OCI-M2 (cell line): ENCODE measurements around the gene STAT6.

ENCODE experiments used
- DNase-seq: peaks from one replicate; lab custom pipeline; 2025; ENCODE audit not compliant: unreplicated experiment; lab: John Stamatoyannopoulos, UW

STAT6 gene

GRCh38 chr12:57146961-57147944, 36.1 kb upstream of the STAT6 start, which contains the start of gene LRP1-AS:
LRP1-AS (minus strand) TSS chr12:57147619.
- DNase-seq: no peak

DNA sequence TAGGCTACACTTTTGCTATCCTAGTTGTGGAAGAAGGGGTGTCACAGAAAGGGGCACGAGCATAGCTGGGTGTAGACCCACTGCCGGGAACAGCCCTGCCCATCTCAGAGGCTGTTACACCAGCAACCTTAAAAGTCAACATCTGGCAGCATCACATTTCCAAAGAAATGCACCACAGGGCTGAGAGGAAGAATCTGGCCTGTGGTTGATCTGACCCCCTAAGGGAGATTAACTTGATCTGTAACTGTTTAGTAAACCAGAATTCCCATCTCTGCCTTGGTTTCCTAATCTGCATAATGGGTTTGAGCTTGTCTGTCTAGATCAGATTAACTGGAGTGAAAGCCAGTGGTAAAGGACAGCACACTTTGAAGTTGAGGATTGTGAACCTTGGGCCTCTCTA, 34.9 kb upstream of the STAT6 start:
- no peak for DNase-seq

DNA sequence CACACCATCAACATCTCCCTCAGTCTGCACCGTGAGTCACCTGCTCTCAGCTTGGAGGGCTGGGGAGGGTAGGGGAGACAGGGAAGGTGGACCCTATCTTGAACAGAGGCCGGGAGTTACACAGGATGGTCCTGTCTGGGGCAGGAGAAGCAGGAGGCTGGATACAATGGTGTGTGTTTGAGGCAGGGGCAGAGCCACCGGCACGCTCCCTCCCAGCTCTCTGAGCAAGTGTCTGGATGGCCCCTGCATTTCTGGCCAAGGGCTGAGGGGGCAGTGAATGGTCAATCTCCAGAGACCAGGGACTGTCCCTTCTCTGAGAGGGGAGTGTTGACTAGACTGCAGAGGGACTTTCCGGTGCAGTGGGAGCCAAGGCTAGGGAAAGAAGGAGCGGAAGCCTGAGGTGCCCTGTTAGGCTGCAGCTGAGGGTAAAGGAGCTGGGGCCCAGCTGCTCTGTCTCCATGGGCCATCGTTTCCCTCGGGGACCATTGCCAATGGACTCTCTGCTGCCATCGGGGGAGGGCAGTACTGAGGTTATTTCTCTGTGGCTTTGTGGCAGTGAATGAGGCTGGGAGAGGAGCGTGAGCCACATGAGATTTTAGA, 34.4 kb upstream of the STAT6 start:
- DNase-seq: no peak

DNA sequence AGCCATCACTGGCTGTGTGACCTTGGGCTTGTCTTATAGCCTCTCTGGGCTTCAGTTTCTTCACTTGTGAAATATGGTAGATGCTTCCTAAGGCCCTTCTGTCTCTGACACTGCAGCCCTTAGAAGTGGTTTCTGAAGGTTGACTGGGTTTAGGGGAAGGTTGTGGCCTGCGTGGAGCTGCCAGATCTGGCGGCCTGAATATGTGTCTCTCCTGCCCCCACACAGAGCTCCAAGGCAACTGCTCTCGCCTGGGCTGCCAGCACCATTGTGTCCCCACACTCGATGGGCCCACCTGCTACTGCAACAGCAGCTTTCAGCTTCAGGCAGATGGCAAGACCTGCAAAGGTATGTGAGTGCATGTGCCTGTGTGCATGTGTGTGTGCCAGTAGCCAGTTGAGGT, 32.3 kb upstream of the STAT6 start:
- no peak for DNase-seq

DNA sequence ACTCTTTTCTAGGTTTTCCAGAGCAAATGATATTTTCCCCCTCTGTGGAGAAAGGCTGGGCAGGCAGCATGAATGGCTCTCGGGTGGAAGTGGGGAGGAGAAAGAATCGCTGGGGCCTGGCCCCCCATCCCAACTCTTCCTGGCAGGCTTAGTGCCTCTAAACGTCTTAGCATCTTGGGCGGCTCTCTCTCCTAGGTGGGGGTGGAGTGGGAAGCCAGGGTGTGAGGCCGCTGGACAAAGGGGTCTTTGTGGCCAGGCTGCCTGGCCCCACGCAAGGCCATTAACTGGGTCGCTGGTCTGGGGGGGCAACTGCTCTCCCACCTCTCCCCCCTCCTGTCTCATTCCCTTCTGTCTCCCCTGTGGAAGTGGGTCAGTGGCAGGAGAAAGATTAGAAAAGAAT, 31.6 kb upstream of the STAT6 start:
- DNase-seq: no peak

GRCh38 chr12:57142121-57142520, 31.0 kb upstream of the STAT6 start:
- DNase-seq: no peak

- no peak for DNase-seq
Observed at GRCh38 chr12:57141249-57141648, 30.1 kb upstream of the STAT6 start.

DNA sequence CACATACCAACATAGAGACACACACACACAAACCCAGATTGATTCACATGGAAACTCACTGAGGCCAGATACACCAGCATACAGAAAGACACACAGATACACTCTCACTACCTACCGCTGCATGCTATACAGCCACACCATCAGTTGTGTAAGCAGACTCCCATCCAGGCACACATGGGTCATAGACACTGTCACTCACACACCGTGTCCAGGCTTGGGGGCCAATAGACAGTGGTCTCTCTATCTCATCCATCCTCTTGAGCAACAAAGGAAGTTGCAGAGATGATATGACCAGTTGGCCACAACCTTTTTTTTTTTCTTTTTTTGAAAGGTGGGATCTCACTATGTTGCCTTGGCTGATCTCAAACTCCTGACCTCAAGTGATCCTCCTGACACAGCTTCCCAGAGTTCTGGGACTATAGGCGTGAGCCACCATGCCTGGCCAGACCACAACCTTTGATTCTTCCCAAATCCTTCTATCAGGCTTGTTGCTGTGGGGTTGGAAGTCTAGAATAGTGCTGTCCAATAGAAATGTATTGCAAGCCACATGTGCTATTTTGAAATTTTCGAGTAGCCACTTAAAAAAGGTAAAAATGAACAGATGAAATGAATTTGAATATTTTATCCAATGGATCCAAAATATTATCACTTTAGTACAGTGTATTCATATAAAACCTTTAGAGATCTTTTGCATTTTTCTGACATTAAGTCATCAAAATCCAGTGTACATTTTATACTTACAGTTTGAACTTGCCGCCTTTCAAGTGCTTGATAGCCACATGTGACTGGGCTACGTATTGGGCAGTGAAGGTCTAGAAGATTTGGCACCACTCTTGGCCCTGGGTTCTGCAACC, 28.9 kb upstream of the STAT6 start:
- no peak for DNase-seq

DNA sequence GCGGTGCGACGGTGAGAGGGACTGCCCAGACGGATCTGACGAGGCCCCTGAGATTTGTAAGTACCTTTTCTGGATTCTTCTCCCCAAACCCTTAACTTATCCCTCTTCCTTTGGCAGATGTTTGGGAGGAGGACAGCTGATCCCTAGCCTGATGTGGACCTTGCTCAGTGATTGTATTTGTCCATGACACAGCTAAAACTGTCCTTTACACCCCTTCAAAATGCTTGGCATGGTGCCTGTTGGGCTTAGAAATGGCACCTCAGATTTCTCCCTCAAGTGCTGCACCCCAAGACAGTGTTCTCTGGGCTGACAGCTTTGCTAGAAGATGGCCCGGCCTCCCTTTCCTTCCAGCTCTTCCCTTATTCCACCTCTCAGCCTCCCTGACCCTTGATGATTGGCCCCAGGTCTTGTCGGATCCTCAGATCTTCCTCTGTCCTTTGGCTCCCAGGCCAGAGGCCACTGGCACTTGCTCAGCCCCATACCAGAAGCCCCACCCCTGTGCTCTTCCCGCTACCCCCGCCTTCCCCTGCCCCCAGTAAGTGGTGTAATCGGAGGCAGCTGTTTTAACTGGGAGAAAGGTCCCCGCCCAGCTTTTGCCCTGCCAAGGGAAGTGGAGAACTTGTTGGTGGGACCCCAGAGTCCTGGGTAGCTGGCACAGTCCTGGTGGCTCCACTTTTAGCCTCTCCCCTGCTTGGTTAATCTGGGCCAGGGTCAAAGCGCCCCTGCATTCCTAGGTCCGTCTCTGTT, 27.5 kb upstream of the STAT6 start:
- DNase-seq: no peak

- DNase-seq: no peak
Observed at GRCh38 chr12:57135527-57136326, 24.6 kb upstream of the STAT6 start.

DNA sequence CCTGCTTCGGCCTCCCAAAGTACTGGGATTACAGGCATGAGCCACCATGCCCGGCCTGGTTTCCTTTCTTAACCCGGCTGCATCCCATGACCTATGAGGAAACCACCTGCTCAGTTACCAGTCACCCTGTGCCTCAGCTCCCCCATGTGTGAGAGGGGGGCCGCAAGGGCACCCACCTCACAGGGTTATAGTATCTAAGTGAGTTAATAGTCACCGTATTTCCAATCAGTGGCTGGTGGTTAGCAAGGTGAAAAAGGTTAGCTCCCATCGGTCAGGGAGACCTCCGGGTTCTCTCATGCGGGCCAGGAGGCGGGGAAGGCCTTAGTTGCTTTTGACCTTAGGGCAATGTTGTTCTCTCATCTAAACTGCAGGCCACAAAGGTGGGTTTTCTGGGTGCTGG, 23.8 kb upstream of the STAT6 start:
- no peak for DNase-seq

- DNase-seq: no peak
Observed at GRCh38 chr12:57133916-57134315, 22.8 kb upstream of the STAT6 start.

DNA sequence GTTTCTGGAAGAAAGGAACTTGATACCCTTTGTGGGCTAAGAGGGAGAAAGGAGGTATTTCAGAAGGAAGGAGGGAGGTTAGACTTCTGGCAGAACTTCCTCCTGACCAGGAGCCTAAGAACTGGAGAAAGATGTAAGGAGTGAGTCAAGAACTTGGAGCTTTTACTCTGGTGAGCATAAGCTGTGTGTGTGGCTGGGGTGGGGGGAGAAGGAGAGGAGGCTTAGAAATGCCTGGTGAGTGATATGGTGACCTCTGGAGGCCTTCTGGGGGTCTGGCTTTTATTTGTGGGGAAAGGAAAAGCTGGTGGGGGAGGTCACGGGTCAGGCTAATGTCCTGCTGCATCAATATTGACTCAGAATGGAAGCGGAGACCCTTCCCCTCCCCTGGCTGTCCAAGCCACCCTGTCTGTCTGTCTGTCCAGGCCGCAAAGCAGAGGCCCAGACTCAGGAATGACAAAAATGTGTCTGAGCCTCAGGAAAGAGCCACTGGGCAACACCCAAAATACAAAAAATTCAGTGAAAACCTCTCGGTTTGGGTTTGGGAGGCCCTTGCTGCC, 21.9 kb upstream of the STAT6 start:
- DNase-seq: no peak

GRCh38 chr12:57131896-57132744, 21.0 kb upstream of the STAT6 start:
- DNase-seq: no peak

DNA sequence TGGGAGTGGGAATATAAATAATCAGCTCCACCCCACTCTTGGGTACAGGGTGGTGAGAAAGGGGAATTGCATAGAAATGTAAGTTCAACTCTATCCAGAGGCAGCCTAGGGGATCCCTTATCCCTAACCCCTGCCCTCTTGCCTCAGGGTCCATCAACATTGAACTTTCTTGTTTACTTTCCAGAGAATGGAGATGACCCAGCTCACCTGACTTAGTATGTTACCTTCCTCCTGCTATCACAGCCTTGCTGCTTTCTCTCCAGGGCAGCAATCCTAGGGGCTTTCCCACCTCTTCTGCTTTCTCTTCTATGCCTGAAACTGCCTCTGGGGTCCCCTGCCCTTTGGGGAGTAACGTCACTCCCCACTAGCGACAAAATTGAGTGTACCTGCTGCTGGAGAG, 19.8 kb upstream of the STAT6 start:
- no peak for DNase-seq

DNA sequence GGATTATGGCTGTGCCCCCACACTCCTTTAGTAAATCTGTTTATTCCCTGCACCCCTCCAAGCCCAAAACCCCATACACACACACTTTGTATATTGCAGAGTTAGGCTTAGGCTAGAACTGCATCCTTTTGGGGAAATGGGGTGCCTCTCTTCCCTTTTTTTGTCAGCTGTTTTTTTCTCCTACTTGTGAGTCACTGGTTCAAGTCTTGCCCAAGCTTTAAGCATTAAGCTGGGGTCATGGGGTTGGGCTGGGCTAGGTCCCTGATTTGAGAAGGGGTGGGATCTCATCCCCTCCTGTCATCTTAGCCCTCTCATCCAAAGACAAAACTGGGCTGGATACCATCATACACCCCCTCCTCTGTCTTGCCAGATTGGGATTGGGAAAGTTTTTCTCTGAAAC, 18.7 kb upstream of the STAT6 start:
- no peak for DNase-seq

DNA sequence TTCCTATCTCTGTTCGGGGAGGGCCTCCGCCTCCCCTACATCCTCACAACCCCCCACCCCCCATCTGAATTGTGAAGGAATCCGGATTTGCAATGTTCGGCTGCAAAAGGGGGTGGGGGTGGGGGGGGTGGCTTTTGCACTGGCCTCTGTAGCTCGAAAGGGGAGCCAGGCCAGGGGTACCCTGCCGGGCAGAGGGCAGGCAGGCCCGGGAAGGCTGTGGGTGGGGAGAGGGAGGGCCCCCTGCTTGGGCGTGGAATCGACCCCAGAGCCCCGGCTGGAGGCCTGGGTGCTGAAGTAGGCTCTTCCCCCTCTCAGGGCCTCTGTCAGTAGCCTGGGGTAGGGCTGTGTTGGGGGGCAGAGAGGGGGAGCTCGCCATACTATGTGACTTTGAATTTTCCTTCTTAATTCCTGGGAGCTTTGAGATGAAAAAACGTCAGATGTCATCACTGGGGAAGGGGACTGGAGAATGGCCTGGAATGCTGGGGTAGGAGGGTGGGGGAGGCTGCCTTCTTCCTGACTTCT, 18.2 kb upstream of the STAT6 start:
- no peak for DNase-seq

DNA sequence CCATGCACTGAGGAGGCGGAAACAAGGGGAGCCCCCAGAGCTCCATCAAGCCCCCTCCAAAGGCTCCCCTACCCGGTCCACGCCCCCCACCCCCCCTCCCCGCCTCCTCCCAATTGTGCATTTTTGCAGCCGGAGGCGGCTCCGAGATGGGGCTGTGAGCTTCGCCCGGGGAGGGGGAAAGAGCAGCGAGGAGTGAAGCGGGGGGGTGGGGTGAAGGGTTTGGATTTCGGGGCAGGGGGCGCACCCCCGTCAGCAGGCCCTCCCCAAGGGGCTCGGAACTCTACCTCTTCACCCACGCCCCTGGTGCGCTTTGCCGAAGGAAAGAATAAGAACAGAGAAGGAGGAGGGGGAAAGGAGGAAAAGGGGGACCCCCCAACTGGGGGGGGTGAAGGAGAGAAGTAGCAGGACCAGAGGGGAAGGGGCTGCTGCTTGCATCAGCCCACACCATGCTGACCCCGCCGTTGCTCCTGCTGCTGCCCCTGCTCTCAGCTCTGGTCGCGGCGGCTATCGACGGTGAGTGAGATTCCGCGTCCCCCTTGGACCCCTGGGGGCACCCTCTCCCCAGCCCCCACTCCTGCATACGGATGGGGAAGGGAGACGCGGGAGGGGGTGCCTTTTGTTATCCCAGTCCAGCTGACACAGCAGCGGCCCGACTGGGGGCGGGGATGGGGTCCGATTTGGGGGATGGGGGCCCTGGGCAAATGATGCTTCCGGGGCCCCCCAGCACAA, 17.5 kb upstream of the STAT6 start:
- no peak for DNase-seq
